IPS-20b (cell line): ENCODE measurements around the gene SLC39A9.
"Not testable (repeated sequence)": the region's sequence is repeated elsewhere in the genome, so short reads cannot be mapped to it uniquely, and the experiment has no call there.

Experiments
- H3K27ac ChIP-seq: one replicate; pipeline ENCODE4 v1.5.1; 2013; ENCODE audit warnings: low read length
- H3K27me3 ChIP-seq: 2 replicates; pipeline ENCODE4 v1.6.1; 2013; ENCODE audit warnings: mild to moderate bottlenecking, low read length, inconsistent platforms; ENCODE audit not compliant: insufficient read depth
- H3K36me3 ChIP-seq: 2 replicates; pipeline ENCODE4 v1.6.1; 2013; ENCODE audit warnings: low read depth, mild to moderate bottlenecking, inconsistent platforms, low read length, moderate library complexity; ENCODE audit not compliant: insufficient read depth
- H3K4me1 ChIP-seq: 2 replicates; pipeline ENCODE4 v1.6.1; 2013; ENCODE audit warnings: mild to moderate bottlenecking, control low read depth, inconsistent platforms, low read length, moderate library complexity; ENCODE audit not compliant: insufficient read depth
- H3K4me3 ChIP-seq: 2 replicates; pipeline ENCODE4 v1.5.1; 2013; ENCODE audit warnings: mild to moderate bottlenecking, low read length, inconsistent platforms
- H3K9ac ChIP-seq: 2 replicates; pipeline ENCODE4 v1.6.1; 2013; ENCODE audit warnings: low read depth, mild to moderate bottlenecking, inconsistent platforms, low read length, moderate library complexity
- H3K9me3 ChIP-seq: 2 replicates; pipeline ENCODE4 v1.6.1; 2013; ENCODE audit warnings: mild to moderate bottlenecking, low read depth, low read length, inconsistent platforms; ENCODE audit not compliant: insufficient read depth

Gene SLC39A9

GRCh38 chr14:69493038-69493437 is 94.5 kb downstream of the SLC39A9 start:
- Histone ChIP-seq H3K27me3 (peaks cover 10% of the 10 kb centered on the region), H3K36me3 (no peaks in the 10 kb centered on the region), H3K4me1 (no peaks in the 10 kb centered on the region), H3K4me3 (no peak overlapping the region), H3K9ac (no peak overlapping the region), H3K27ac (no peak overlapping the region), H3K9me3 (no peaks in the 10 kb centered on the region)

GRCh38 chr14:69493791-69494190 is 95.3 kb downstream of the SLC39A9 start:
- Histone ChIP-seq H3K9ac (no peak overlapping the region), H3K36me3 (no peaks in the 10 kb centered on the region), H3K9me3 (no peaks in the 10 kb centered on the region), H3K4me3 (no peak overlapping the region), H3K27ac (no peak overlapping the region), H3K4me1 (no peaks in the 10 kb centered on the region), H3K27me3 (peaks cover 2% of the 10 kb centered on the region)

- H3K9ac ChIP-seq, result no peak overlapping the region
- H3K27ac ChIP-seq, result no peak overlapping the region
- H3K9me3 ChIP-seq, result no peaks in the 10 kb centered on the region
- no peak overlapping the region for H3K4me3 ChIP-seq
- H3K27me3 ChIP-seq, result no peaks in the 10 kb centered on the region; the same call in 1 of the 2 replicates
- no peaks in the 10 kb centered on the region for H3K36me3 ChIP-seq
- H3K4me1 ChIP-seq, result no peaks in the 10 kb centered on the region
These were observed 96.9 kb downstream of the SLC39A9 start for GRCh38 chr14:69495341-69495921.

GRCh38 chr14:69497866-69498265 is 99.4 kb downstream of the SLC39A9 start:
- not testable (repeated sequence) for H3K4me1 ChIP-seq, H3K27ac ChIP-seq, H3K9ac ChIP-seq, H3K9me3 ChIP-seq, H3K36me3 ChIP-seq, H3K4me3 ChIP-seq
- H3K27me3 ChIP-seq, result peaks cover 15% of the 10 kb centered on the region

- peaks cover 19% of the 10 kb centered on the region for H3K27me3 ChIP-seq
- not testable (repeated sequence) for H3K36me3 ChIP-seq, H3K4me1 ChIP-seq, H3K9ac ChIP-seq, H3K27ac ChIP-seq, H3K9me3 ChIP-seq, H3K4me3 ChIP-seq
These were observed 99.8 kb downstream of the SLC39A9 start for GRCh38 chr14:69498286-69498685.

GRCh38 chr14:69499436-69499835 is 100.9 kb downstream of the SLC39A9 start:
- H3K4me3 ChIP-seq, result no peak overlapping the region
- H3K36me3 ChIP-seq, result no peaks in the 10 kb centered on the region
- H3K4me1 ChIP-seq, result peaks cover 7% of the 10 kb centered on the region; the same call in 1 of the 2 replicates
- no peak overlapping the region for H3K27ac ChIP-seq
- H3K27me3 ChIP-seq, result peaks cover 19% of the 10 kb centered on the region
- no peak overlapping the region for H3K9ac ChIP-seq
- no peaks in the 10 kb centered on the region for H3K9me3 ChIP-seq

GRCh38 chr14:69500096-69500495 is 101.6 kb downstream of the SLC39A9 start:
- H3K4me3 ChIP-seq, result no peak overlapping the region
- H3K9me3 ChIP-seq, result no peaks in the 10 kb centered on the region
- peaks cover 19% of the 10 kb centered on the region for H3K27me3 ChIP-seq
- no peak overlapping the region for H3K27ac ChIP-seq
- H3K4me1 ChIP-seq, result peaks cover 7% of the 10 kb centered on the region; the same call in 1 of the 2 replicates
- no peaks in the 10 kb centered on the region for H3K36me3 ChIP-seq
- H3K9ac ChIP-seq, result no peak overlapping the region

- Histone ChIP-seq H3K9ac (no peak overlapping the region), H3K27ac (no peak overlapping the region), H3K36me3 (no peaks in the 10 kb centered on the region), H3K27me3 (peaks cover 19% of the 10 kb centered on the region), H3K4me1 (peaks cover 7% of the 10 kb centered on the region; the same call in 1 of the 2 replicates), H3K4me3 (no peak overlapping the region), H3K9me3 (no peaks in the 10 kb centered on the region)
These were observed 102.2 kb downstream of the SLC39A9 start for GRCh38 chr14:69500736-69501135.

- Histone ChIP-seq H3K27me3 (peaks cover 19% of the 10 kb centered on the region), H3K4me1 (peaks cover 7% of the 10 kb centered on the region; the same call in 1 of the 2 replicates), H3K4me3 (no peak overlapping the region), H3K27ac (no peak overlapping the region), H3K36me3 (no peaks in the 10 kb centered on the region), H3K9ac (no peak overlapping the region), H3K9me3 (no peaks in the 10 kb centered on the region)
These were observed 102.9 kb downstream of the SLC39A9 start for GRCh38 chr14:69501423-69501838.

- H3K4me3 ChIP-seq, result no peak overlapping the region
- H3K9me3 ChIP-seq, result no peaks in the 10 kb centered on the region
- H3K4me1 ChIP-seq, result peaks cover 7% of the 10 kb centered on the region; the same call in 1 of the 2 replicates
- no peak overlapping the region for H3K27ac ChIP-seq
- peaks cover 19% of the 10 kb centered on the region for H3K27me3 ChIP-seq
- H3K9ac ChIP-seq, result no peak overlapping the region
- no peaks in the 10 kb centered on the region for H3K36me3 ChIP-seq
These were observed 106.3 kb downstream of the SLC39A9 start for GRCh38 chr14:69504775-69505174.

GRCh38 chr14:69505338-69506240 is 107.1 kb downstream of the SLC39A9 start:
- Histone ChIP-seq H3K27me3 (peaks cover 19% of the 10 kb centered on the region), H3K27ac (no peak overlapping the region), H3K4me3 (no peak overlapping the region), H3K9me3 (no peaks in the 10 kb centered on the region), H3K9ac (no peak overlapping the region), H3K4me1 (peaks cover 7% of the 10 kb centered on the region; the same call in 1 of the 2 replicates), H3K36me3 (no peaks in the 10 kb centered on the region)

GRCh38 chr14:69506241-69506595 is 107.7 kb downstream of the SLC39A9 start:
- Histone ChIP-seq H3K4me3 (no peak overlapping the region), H3K27me3 (peaks cover 19% of the 10 kb centered on the region), H3K4me1 (peaks cover 4% of the 10 kb centered on the region; the same call in 1 of the 2 replicates), H3K27ac (no peak overlapping the region), H3K36me3 (no peaks in the 10 kb centered on the region), H3K9ac (no peak overlapping the region), H3K9me3 (no peaks in the 10 kb centered on the region)
